Measurements from ENCODE around the gene CD27.
"Not testable (repeated sequence)": the region's sequence is repeated elsewhere in the genome, so short reads cannot be mapped to it uniquely, and the experiment has no call there.

The CD27 gene

GRCh38 chr12:6444704-6445688, at the start of gene CD27:
TSS of gene CD27 (plus strand) at chr12:6444955. CDS start at chr12:6445096, 141 bp downstream.
- no peak for DNase-seq

- no peak for DNase-seq
These were observed 48.7 kb upstream of the CD27 start for GRCh38 chr12:6396031-6396430.

GRCh38 chr12:6399884-6400644, 44.7 kb upstream of the CD27 start:
- no peak for DNase-seq

DNA sequence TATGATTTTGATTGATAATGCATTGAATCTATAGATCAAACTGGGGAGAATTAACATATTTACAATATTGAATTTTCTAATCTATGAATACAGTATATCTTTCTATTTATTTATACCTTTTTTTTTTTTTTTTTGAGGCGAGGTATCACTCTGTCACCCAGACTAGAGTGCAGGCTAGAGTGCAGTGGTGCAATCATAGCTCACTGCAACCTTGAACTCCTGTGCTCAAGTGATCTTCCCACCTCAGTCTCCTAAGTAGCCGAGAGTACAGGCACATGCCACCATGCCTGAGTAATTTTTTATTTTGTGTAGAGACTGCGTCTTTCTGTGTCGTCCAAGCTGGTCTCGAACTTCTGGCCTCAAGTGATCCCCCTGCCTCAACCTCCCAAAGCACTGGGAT, 40.4 kb upstream of the CD27 start:
- no peak for DNase-seq

GRCh38 chr12:6405963-6406362, 38.8 kb upstream of the CD27 start:
- DNase-seq: no peak

DNA sequence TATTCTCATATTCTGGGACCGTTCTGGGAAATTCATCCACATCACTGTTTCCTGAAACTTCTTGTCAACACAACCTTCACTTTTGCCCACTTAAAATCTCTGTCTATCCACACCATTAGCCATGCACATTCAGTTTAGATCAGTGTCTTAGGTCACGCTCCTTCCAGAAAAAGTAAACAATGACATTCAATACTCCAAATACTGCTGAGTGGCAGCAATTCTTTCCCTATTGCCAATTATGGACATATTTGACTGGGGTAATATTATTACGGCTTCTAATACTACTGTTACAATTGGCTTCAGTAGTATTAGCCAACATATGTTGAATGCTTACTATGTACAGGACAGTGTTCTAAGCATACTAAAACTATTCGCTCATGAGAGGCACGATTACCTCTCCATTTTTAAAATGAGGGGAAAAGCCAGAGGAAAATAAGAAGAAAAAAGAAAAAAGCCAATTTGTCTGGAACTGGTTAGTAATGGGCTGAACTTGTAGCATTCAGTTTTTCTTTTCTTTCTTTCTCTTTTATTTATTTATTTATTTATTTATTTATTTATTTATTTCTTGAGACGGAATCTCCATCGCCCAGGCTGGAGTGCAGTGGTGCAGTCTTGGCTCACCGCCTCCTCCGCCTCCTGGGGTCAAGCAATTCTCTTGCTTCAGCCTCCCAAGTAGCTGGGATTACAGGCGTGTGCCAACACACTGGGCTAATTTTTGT, 37.4 kb upstream of the CD27 start:
- DNase-seq: no peak

DNA sequence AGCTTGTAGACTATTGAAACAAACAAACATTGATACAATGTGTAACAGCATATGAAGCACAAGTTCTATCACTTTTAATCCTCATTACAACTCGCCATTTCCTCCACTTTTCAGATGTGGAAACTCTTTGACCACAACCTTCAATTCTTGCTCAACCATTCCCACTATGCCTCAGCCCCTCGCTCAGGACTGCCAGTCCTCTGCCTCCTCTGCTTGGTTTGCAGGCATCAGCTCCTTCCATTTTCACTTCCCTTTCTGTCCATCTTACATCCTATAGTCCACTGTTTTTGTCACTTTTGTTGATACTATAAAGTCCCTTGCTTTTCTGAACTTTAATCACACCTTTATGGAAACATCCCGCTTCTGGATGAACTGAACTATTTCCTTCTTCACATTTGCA, 28.2 kb upstream of the CD27 start:
- no peak for DNase-seq

DNA sequence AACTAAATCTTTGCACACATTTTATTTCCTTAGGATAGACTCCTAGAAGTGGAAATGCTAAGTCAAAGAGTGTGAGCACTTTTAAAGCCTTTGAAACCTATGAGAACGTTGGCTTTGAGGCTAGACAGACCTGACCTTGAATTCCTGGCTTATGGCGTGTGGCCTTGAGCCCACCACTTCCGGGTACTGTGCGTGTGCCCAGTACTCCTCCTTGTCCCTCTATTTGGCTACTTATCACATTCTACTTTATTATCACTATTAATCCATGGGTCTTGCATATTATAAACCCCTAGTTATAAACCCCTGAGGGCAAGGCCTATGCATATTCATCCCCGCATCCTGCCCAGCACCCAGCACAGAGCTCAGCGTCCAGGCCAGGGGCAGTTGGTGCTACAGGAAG, 26.0 kb upstream of the CD27 start:
- DNase-seq: no peak

DNA sequence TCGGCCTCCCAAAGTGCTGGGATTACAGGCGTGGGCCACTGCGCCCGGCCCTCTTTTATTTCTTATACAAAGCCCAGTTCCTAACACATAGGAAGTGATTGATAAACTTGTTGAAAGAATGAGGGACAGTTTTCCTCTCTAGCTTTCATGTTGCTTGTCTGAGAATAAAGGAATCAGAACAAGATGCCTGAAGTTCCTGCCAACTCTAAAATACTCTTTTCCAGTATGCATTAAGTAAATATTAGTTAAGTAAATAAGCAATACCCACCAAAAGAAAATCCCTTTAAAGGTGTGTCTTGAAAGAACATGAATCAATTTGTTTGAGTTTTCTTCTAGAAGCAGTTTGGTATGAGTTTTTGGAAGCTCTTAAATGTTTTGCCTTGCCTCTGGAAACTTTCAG, 24.4 kb upstream of the CD27 start:
- no peak for DNase-seq

- peak; percentile 66 for DNase-seq
These were observed 21.3 kb upstream of the CD27 start for GRCh38 chr12:6423267-6424007.

DNA sequence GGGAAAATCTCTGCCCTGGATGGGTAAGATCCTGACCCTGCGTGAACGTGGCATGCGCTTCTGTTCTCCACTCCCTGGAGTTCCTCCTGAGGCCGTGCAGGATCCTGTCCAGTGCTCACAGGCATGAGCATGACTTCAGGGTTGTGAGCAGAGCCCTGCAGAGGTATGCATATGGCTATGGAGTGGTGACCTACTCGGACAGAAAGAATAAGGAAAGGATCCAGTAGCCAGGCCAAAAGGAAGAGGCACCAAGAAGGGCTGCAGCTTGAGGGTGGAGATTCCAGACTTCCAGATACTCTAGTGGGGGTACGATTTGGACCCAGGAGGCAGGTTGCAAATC, 20.8 kb upstream of the CD27 start:
- DNase-seq: no peak

GRCh38 chr12:6424866-6425265, 19.9 kb upstream of the CD27 start:
- no peak for DNase-seq

DNA sequence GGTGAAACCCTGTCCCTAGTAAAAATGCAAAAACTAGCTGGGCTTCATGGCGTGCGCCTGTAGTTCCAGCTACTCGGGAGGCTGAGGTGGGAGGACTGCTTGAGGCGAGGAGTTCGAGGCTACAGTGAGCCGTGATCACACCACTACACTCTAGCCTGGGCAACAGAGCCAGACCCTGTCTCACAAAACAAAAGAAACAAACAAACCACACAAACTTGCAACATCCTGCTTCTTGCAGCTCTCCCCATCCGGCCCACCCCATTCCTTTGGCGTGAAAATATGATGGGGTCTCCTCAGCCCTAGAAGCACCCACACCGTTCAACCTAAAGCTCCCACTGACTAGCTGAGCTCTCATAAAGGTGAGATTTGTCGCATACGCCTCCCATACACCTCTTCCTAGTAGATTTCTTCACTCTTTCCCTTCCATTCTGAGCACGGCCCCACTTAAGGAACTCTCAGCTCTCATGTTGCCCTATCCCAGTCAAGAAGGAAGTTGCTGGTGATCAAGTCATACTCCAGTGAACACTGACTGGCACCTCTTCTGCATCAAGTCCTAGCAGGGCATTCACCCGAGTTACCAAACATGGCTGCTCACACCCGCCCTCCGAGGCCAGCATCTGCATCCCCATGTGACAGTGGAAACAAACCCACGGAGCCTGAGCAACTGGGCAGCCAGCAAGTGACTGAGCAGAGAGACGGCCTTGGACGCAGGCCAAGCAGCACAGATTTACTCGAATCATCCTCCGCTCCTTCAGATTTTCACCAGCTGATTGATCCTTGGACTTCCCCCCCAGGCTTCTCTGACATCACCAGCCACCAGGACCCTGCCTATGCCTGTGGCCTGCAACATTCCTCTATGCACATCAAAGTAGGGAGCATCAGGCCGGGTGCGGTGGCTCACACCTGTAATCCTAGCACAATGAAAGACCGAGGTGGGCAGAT, 18.9 kb upstream of the CD27 start:
- no peak for DNase-seq

GRCh38 chr12:6426882-6427671, 17.7 kb upstream of the CD27 start:
- DNase-seq: peak; percentile 92

GRCh38 chr12:6427796-6428195, 17.0 kb upstream of the CD27 start:
- not testable (repeated sequence) for DNase-seq

DNA sequence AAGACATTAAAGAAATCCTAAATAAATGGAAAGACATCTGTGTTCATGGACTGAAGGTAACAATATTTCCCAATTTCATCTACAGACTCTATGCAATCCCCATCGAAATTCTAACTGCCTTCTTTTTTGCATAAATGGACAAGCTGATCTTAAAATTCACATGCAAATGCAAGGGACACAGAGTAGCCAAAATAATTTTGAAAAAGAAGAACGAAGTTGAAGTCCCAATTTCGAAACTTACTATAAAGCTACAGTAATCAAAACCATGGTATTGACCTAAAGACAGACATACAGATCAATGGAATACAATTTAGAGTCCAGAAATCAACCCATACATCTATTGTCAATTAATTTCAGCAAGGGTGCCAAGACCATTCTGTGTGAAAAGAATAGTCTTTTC, 16.4 kb upstream of the CD27 start:
- no peak for DNase-seq

GRCh38 chr12:6430124-6430989, 14.4 kb upstream of the CD27 start:
- peak; percentile 47 for DNase-seq

DNA sequence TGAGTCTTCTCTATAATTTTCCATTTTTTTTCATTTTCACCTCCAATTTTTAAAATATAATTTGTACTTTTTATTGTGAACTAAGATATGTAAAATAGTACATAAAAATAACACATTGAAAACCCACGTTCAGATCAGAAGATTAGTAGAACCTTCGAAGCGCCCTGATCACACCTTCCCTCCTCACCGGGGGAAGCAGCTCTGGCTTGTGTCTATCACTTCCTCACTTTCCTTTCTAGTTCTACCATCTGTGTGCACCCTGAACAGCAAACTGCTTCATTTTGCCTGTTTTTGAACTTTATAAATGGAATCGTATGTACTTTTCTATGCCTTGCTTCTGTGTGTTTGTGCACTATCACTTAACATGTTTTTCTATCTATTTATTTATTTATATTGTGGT, 11.8 kb upstream of the CD27 start:
- no peak for DNase-seq

Data from stimulated activated naive CD4-positive, alpha-beta T cell treated with Interleukin-2 at 50 U/mL for 16 hours (primary cell).